Activated CD4-positive, alpha-beta T cell treated with anti-CD3 and anti-CD28 coated beads, Interleukin-10, Interleukin-2, amounts not matched to agents 100 ng/mL and 50 ng/mL, durations not matched to agents 16 hours and 8 hours (primary cell): Measurements from ENCODE around the gene NACC1.

Experiments used
- DNase-seq: peaks from one replicate; pipeline ENCODE4 v3.0.0-alpha.2; 2020

The NACC1 gene

DNA sequence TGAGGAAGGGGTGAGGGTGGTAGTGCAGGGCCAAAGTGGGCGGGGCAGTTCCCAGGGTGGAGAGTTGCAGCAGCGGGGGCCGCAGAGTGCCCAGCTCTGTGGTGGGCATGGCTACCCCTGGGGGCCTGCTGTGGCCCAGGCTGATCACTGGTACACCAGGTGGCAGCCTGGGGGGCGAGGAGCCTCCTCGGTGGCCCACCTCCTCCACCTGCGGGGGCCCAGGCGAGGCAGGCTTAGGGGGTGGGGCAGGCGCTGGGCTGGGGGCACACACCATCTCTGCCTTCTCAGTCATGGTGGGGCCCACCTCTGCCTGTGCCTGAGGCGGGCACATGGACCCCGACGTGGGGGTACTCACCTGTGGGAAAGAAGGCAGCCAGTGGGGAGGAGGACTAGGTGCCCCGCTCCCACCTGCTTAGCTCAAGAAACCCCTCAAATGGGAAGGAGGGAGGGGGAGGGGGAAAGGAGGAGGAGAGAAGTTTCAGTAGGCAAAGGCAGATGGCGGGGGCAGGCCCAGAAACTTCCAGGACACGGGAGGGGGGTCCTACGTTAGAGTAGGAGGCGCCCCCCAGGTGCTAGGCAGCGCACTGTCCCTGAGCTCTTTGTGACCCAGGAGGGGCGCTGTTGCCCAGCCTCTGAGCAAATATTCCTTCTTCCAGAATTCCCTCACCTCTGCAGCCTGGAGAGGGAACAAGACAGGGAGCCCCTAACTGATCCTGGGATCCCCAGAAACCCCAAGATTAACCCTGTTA lies 17.0 kb upstream of the NACC1 start:
- no peak for DNase-seq

DNA sequence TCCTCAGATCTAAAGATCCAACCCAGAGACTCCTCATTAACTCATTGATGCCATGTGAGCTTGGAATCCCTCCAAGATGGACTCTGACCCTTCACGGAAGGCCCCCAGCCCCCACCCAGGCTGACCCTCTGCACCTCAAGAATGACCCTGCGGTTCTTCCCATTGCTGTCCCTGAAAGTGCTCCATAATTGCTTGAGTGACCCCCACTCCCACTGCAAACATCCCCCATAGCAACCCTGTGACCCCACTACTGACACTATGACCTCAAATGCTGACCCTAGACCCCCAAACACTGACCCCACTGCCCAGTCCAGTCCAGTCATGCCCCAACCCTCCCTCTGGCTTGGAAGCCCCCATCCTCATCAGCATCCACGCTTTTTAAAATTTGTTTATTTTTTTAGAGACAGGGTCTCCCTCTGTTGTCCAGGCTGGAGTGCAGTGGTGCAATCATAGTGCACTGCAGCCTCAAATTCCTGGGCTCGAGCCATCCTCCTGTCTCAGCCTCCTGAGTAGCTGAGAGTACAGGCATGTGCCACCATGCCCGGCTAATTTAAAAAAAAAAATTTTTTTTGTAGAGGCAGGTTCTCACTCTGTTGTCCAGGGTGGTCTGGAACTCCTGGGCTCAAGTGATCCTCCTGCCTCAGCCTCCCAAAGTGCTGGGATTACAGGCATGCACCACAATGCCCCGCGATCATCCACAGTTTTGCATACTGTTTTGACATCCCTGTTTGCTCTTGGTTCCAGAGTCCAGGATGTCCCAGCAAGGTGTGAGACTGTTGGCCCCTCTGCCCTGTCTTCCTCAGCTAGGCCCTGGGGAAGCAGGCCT lies 16.3 kb upstream of the NACC1 start:
- no peak for DNase-seq

DNA sequence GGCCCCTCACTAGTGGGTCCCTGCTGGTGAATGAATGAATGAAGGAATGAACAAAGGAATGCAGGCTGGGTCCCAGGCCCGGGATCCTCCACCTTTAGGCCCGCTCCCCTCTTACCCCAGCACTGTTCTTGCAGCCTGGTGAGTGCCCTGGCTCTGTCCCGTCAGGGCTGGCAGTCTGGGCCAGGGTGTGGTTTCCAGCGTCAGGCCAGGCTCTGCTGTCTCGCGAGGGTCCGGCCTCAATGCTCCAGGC lies 15.7 kb upstream of the NACC1 start:
- no peak for DNase-seq

DNA sequence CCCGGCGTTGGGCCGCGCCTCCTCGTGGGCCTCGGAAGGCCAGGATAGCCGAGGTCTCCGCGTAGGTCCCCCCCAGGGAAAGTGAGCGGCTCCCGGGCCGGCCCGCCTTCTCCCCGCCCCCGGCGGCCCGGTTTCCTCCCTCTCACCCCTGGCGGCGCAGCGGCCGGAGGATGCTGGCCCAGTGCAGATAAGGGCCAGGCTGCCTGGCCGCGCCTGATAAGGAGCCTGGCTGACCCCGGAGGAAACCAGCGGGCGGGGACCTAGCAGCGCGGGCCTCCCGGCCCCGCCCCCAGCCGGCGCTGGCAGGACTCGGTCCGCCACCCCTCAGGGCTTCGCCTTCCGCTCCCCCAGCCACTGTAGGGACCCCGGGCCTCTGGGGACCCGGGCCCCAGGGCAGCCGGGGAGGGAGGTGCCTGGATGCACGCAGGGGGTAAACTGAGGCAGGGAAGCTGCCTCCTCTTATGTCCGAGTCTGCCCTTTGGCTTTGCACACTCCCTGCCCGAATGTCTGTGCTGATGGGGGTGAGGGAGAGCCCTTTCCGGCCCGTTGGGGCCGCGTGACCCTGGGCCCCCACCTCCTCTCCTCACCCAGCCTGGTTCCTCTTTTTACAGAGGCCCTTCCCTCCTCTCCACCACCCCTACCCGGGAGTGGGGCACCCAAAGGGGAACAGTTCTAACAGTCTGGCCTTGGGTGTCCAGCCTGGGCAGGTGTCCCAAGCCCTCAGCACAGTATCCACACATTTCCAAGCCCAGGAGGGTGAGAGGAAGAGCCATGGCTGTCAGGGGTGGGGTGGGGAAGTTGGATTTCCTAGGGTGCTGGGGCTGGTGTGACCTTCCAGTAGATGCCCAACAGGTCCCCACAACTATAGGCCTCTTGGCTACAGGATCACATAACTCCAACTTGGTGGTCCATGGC lies 15.1 kb upstream of the NACC1 start, which contains the start of gene LYL1:
TSS of gene LYL1 (minus strand) at position 193 of the 915 bp plus-strand sequence. CDS start 1,687 bp downstream, outside the sequence.
- DNase-seq: no peak

DNA sequence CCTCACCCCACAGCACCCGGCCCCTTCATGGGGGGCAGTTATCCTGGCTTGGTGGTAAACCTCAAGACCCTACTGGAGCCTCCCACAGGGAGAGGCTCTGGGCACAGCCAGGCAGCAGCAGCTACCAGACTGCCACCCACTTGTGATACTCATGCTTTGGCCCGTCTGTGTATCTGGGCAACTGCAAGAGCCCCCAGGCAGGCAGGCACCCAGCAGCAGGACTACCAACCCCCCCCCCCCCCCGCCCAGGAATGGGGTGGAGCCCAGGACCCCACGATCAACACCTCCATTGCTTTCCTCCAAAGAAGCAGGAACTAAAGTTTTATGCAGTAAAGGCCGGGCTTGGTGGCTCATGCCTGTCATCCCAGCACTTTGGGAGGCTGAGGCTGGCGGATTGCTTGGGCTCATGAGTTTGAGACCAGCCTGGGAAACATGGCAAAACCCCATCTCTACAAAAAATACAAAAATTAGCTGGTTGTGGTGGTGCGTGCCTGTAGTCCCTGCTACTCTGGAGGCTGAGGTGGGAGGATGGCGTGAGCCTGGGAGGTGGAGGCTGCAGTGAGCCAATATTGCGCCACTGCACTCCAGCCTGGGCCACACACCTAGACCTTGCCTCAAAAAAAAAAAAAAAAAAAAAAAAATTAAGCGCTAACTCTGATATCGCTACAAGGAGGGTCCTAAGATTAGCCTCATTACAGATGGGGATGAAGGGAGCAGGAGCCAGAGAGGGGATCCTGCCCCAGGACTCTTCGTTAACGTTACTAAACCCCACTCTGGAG lies 14.3 kb upstream of the NACC1 start:
- no peak for DNase-seq

DNA sequence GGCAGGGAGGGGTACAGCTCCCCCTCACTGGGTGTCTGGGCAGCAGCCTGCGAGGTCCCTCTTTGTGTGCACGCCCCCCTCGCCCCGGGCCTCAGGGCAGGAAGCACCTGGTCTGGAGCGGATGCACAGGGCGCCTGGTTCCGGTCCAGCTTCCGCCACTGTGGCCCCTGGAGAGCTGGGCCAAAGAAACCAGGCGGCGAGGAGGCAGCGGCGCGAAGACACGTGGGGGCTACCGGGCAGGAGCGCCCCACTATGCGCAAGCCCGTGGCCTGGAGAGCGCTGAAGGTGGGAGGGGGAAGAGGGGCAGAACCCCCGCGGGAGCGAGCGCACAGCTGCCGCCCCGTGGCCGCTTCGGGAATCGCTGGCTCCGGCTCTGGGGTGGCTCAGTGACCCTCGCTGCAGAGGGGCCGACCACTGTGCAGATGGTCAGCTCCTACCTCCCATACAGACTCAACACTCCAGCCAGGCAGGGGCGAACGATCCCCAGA lies 13.7 kb upstream of the NACC1 start:
- DNase-seq: peak; percentile 68

DNA sequence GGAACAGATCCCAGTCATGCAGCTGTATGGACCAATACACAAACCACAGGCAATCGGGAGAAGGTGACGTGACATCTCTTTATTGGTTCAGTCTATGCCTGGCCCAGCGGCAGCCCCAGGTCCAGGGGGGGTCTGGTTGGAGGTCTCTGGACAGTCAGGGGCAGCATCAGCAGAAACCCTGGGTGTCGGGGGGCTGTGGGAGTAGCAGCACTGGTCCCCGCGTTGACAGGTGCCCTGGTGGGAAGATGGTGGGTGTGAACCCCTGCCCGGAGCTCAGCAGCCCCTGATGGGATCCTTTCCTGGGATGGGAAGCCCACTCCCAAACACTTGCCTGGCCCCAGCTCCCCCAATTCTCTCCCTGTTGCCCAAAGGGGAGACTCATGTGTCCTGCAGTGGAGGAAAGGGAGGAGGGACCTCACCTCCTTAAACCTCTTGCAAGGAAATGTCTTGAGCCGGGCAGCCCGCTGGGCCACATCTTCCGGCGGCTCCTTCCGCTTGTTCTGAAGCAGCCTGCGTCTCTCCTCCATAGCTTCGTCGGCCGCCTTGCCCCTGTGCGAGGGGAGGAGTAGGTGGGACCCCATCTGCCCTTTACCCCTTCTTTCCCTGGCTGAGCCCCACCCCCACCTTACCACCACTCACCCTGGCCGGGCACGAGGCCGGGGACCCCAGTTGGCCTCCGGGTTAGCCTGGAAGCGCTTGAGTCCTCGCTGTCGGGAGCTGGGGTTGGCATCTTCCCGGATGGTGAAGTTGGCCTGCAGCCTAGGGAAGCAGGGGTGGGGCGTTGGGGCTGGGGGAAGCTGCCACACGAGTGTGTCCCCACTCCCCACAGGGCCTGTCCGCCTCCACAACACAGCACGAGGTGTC lies 13.0 kb upstream of the NACC1 start:
- peak; percentile 44 for DNase-seq

DNA sequence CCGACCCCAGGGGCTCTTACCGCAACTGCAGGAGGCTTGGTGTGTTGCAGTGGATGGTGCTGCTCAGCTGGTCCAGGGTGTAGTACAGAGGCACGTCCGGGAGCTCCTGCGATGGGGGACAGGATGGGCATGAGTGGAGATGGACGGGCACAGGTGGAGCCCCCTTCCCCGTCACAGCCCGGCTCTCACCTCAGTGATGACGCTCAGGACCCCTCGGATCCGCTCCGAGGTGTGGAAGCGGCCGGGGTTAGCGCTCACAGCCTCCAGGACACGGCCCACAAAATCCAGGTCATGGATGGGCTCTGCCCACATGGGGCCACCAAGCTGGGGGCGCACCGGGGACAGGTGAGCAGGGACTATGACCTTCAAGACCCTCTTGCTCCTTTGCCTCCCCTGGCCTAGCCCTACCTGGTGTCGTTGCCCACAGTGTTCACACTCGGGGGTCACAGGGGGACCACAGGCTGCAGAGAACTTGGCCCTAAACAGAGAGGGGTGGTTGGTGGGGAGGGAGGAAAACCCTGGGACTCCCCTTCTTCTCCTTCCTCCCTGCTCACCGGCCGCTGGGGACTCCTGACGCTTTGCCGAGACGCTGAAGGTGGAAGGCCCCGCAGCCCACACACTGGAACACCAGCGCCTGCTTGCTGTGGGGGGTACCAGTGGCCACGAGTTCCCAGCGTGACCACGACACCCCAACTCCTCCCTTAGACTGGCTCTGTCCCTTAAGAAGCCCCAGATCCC lies 8.5 kb upstream of the NACC1 start:
- DNase-seq: no peak

DNA sequence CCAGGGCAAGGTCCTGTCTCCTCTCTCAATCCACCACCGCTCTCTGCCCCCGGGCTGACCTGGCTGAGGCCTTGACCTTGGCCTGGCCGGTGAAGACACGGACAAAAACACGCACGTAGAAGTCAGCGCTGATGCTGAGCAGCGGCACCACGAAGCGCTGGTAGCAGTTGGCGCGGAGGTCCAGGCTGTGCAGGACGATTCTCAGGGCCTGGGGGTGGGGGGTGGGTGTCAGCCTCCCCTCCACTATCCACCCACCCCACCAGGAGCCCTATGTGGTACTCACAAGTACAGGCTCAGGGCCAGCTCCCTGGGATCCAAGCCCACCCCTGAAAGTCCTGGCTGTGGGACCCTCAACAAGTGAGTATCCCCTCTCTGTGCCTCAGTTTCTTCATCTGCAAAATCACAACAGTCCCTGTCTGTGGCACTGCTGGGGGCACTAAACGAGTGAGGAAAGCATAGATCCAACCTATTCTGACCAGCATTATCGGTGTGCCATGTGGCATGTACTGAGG lies 7.9 kb upstream of the NACC1 start:
- DNase-seq: no peak

DNA sequence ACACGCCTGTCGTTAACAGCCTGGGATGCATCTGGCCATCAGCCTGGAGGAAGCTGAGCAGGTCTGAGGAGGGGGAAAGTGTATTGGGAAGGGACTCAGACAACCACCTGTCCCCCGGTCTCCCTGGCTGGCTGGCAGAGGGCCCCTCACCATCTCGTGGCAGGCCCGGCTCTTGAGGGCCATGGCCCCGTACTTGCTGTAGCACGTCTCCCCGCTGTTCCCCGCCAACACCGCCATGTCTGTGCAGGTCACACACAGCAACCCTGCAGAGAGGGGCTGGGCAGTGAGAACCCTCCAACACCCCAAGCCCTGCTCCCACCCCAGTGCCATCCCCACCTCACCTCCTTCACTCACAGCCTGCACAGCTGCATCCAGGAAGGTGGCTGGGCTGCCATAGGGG lies 5.5 kb upstream of the NACC1 start:
- no peak for DNase-seq

DNA sequence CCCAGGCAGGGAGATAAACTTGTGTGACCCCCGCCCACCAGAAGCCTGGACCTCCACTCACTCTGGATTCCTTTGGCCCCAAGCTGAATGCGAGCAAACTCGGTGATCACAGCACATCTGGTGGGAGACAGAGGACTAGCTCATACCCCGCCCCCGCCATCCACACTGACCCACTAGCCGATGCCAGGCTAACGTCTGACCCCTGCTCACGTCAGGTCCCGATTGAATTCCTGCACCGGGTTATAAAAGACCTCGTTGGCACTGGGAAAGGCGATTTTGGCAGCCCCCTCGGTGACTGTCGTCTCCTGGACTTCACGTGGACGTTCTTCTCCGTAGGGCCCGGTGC lies 2.2 kb upstream of the NACC1 start:
- no peak for DNase-seq

DNA sequence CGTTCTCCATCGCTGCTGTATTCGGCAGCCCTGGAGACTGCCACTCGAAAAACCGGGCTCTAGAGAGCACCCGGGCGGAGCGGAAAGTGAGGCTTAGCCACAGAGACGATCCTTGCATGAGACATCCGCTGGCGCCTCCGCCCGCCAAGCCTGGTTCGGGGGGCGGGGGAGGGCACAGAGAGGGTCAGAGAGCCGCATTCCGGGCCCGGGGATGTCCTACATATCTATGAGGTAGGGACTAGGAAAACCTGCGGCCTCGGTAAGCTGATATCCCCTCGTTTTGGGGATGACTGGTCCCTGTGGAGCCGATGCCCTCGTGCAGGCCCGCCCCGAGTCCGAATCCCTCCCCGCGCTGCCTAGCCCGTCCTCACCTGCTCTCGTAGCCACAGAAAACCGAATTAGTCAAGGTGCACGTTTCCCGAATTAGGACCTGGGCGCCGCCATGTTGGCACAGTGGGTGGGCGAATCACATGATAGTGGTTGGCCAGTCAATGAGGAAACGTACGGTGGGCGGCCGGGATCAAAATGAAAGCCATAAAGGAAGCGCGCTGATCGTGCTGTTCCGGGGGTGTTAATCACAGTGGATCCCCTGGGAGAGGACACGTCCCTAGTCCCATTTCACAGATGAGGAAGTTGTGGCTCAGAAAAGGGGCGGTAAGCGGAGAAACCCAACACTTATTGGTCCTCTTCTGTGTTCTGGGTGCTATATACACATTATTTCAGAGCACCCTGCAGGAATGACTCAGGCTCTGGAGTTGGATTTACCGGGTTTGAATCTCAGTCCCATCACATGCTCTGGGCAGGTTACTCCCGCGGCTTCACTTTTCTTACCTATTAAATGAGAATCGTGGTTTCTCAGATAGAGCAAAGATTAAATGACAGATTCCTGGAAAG lies 1.5 kb upstream of the NACC1 start, which contains the start of gene TRMT1:
TSS of gene TRMT1 (minus strand) at position 459 of the 894 bp plus-strand sequence. CDS start at position 118, 341 bp downstream.
- DNase-seq: peak; percentile 95

DNA sequence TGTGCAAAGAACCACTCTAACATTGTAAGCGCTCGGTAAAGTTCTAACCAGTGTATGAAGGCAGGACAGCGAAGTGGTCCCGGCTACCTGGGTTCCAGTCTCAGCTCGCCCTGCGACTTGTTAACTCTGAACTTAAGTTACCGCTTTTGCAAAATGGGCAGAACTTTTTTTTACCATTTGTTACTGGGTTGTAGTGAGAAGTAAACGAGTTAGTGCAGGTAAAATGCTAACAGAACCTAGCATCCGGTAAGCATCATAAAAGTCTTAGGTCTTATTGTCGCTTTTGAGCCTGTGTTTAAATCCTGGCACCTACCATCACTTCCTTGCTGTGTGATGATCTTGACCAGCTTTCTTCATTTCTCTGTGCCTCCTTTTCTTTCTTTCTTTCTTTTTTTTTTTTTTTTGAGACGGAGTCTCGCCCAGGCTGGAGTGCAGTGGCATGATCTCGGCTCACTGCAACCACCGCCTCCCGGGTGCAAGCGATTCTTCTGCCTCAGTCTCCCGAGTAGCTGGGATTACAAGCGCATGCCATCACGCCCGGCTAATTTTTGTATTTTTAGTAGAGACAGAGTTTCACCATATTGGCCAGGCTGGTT lies 790 bp upstream of the NACC1 start:
- no peak for DNase-seq

DNA sequence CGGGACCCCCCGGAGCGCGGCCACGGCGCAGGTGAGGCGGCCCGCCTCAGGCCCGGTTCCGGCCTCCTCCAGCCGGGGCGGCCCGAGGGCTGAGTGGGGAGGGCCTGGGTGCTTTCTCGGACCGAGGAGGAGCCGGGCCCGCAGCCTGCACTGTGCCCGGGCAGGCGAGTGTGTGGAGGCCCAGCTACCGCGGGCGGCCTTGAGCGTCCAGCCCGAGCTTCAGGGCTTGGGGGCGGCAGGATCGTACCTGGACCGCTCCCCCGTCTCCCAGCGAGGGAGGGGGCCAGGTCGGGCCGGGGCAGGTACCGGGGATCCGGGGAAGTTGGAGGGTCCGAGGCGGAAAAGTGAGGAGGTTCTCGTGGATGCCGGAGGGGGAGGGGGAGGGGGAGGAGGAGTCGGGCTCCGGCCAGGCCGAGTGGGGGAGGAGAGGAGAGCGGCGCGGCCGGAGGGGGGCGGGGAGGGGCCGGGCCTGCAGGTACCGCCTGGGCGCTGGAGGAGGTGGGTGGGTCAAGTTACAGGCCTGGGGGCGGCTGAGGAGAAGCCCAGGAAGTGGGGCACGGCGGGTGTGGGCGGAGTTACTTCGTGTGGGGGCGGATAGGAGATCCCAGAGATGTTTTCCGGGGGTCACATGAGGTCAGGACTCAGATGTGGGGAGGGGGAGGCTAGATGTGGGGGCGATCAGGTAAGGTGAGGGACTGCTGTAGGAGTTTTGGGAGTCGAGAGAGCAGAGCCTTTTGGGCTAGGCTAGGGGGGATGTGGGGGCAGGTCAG lies 545 bp downstream of the NACC1 start:
- DNase-seq: peak; percentile 67

DNA sequence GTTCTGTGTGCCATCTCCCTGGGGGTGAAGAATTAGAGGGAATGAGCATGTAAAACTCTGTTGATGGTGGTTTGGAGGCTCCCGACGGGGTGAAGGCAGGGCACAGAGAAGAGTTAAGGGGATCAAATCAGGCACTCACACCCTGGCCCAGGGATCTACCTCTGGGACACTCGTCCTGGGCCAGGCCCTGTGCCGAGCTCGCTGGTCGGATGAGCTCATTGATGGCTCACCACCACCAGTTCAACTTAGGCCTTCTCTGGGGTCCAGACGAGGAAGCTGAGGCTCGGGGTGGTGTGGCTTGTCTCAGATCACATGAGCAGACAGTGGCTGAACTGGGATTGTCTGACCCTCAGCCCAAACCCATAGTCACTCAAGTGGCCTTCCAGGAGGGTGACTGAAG lies 1.6 kb downstream of the NACC1 start:
- DNase-seq: no peak

DNA sequence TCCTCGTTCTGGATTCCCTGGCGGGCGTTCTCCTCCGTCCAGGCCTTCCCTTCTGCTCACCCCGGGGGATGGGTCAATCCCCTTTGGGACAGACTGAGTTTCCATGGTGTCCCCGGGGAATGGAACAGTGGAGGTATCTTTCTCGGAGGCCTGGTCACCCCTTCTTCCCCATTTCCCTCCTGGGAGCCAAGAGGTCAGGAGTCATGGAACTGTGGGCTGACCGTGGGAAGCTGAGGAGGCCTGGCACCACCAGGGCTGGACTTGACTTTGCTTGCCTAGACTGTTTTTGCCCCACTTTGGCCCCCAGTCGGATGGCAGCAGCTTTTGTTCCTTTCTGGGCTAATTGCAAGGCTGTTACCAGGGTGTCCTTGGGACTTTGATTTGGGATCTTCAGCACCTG lies 2.0 kb downstream of the NACC1 start:
- DNase-seq: no peak

DNA sequence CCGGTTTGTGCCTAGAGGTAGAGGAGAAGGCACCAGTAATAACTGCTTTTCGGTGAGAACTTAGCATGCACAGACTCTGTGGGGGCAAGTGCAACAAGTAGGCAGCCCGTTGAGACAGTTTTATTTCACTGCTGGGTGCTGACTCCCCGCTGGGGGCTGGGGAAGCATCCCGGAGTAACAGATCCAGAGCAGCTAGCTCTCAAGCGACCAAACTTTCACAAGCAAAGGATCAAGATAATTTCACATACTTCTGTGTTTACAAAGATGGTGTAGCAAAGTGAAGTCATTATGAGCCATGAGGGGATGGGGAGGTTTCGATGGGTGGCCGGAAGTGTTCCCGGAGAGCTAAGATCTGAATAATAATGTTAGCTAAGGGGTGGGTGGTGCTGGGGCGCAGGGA lies 2.8 kb downstream of the NACC1 start:
- DNase-seq: no peak
